PFSK-1 (cell line): ENCODE data around the gene AMIGO2.

ENCODE experiments used
- FOXP2 ChIP-seq: optimal IDR thresholded peaks from 2 replicates; pipeline ENCODE3; 2011; ENCODE audit warnings: borderline replicate concordance, control low read depth, inconsistent platforms; ENCODE audit not compliant: insufficient read depth; ENCODE audit errors: extremely low read length, extremely low read depth
- POLR2AphosphoS5 ChIP-seq: IDR thresholded peaks from 2 replicates; pipeline ENCODE4 v1.6.1; 2012; ENCODE audit warnings: low read depth, mild to moderate bottlenecking, control low read depth, low read length, moderate library complexity
- SIN3A ChIP-seq: IDR thresholded peaks from 2 replicates; pipeline ENCODE4 v1.6.1; 2012; ENCODE audit warnings: mild to moderate bottlenecking, low read length, moderate library complexity, borderline replicate concordance; ENCODE audit not compliant: insufficient read depth
- TAF1 ChIP-seq: IDR thresholded peaks from 2 replicates; pipeline ENCODE4 v1.6.1; 2012; ENCODE audit warnings: low read length, control low read depth, borderline replicate concordance; ENCODE audit not compliant: insufficient read depth
- TF ChIP-seq, protein P1 (sequence below), 2 experiments: IDR thresholded peaks; 2 replicates each; pipeline versions ENCODE4 v1.6.1 to v1.8.0; 2011 to 2012; ENCODE audit warnings: low read depth in 2 of 2, low read length in 2 of 2, control low read depth in 1 of 2, inconsistent platforms in 1 of 2, mild to moderate bottlenecking in 1 of 2, moderate library complexity in 1 of 2; ENCODE audit not compliant: insufficient read depth in 1 of 2

Gene AMIGO2

DNA sequence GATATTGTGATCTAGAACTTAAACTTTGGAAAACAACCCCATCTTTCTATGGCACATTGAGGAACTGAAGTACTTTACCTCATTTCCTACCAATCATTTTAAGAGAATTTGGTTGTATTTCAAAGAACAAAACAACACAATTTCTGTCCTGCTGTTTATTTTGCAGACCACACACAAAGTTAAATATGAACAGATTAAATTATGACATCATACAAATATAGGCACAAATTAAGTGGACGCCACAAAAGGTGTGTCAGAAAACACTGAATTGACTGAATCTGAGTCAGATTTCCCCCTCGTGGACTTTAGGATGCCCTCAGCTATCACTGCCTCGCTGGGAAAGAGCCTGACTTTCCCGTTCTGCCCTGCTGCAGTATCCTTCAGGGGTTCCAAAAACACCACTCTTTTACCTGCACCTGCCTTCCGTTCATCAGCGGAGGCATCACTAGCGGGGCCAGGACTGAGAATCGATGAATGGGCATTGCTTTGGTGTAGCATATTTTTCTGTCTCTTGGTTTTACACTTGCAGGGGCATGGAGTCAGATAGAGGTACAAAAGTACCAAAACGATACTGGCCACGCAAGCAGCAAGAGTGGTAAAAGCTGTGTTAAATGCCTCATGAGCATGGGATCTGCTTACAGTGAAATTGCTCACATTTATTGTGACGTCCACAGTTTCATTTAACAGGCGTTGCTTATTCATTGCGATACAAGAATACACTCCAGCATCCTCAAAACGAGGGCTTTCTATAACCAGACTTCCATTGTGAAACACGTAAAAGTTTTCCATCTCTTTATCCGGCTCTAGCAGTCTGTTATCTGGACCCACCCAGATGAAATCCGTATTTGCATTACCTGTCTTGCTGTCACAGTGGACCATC, 2.3 kb downstream of the AMIGO2 start:
- TF ChIP-seq SIN3A (no peak), TAF1 (no peak), POLR2AphosphoS5 (no peak), FOXP2 (no peak)
- TF ChIP-seq, protein P1, sequence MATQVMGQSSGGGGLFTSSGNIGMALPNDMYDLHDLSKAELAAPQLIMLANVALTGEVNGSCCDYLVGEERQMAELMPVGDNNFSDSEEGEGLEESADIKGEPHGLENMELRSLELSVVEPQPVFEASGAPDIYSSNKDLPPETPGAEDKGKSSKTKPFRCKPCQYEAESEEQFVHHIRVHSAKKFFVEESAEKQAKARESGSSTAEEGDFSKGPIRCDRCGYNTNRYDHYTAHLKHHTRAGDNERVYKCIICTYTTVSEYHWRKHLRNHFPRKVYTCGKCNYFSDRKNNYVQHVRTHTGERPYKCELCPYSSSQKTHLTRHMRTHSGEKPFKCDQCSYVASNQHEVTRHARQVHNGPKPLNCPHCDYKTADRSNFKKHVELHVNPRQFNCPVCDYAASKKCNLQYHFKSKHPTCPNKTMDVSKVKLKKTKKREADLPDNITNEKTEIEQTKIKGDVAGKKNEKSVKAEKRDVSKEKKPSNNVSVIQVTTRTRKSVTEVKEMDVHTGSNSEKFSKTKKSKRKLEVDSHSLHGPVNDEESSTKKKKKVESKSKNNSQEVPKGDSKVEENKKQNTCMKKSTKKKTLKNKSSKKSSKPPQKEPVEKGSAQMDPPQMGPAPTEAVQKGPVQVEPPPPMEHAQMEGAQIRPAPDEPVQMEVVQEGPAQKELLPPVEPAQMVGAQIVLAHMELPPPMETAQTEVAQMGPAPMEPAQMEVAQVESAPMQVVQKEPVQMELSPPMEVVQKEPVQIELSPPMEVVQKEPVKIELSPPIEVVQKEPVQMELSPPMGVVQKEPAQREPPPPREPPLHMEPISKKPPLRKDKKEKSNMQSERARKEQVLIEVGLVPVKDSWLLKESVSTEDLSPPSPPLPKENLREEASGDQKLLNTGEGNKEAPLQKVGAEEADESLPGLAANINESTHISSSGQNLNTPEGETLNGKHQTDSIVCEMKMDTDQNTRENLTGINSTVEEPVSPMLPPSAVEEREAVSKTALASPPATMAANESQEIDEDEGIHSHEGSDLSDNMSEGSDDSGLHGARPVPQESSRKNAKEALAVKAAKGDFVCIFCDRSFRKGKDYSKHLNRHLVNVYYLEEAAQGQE (IDR thresholded peaks at IDR 0.05; ENCODE audit: insufficient read depth in 1 of 2, low read depth in 2 of 2, low read length in 2 of 2) = no peak

- no peak for TF ChIP-seq POLR2AphosphoS5
- TF ChIP-seq, protein P1 (IDR thresholded peaks at IDR 0.05; ENCODE audit: insufficient read depth in 1 of 2, low read depth in 2 of 2, low read length in 2 of 2) = no peak
- no peak for TF ChIP-seq TAF1
- no peak for TF ChIP-seq FOXP2
- no peak for TF ChIP-seq SIN3A
Observed at GRCh38 chr12:47075192-47076084, 4.3 kb downstream of the AMIGO2 start.

DNA sequence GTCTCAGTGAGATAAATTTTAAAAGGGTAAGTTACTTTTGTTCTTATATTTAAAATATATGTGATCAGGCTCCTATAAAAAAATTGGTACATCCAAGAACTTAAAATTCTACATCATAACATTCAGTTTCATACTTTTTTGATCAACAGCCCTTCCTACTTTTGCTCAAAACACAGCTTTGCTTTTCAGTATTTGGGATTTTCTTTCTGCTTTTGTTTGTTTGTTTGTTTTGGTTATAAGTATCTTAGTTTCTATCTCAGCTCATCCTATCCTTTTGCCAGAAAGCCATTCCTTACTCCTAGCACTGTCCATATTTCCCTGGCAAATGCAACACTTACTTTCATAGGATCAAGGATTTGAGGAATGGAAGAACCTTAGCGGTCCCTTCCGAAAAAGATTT, 5.0 kb downstream of the AMIGO2 start:
- TF ChIP-seq FOXP2 = no peak

GRCh38 chr12:47073951-47074350, 5.8 kb downstream of the AMIGO2 start:
- TF ChIP-seq SIN3A = no peak
- TF ChIP-seq, protein P1 (IDR thresholded peaks at IDR 0.05; ENCODE audit: insufficient read depth in 1 of 2, low read depth in 2 of 2, low read length in 2 of 2) = no peak
- no peak for TF ChIP-seq TAF1
- no peak for TF ChIP-seq FOXP2
- TF ChIP-seq POLR2AphosphoS5 = no peak

- TF ChIP-seq SIN3A = no peak
- no peak for TF ChIP-seq FOXP2
Observed at GRCh38 chr12:47071241-47071852, 8.4 kb downstream of the AMIGO2 start.

DNA sequence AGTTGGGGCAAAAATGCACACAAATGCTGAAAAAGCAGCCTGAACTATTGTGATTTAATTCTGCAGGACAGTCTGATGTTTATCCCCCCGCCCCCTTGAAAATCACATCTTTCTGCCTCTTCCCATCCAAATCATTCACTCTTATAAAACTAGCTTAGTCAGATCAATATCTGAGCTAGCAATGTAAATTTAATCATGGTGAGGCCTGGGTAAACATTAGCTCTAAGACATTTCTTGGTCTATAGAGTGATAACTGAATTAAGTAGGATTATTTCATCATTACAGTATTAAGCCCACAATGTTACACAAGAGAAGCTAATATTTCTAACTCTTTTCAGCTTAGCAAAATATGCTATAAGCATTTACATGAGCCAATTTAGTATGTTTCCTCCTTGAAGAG, 9.4 kb downstream of the AMIGO2 start:
- TF ChIP-seq TAF1 = no peak
- TF ChIP-seq, protein P1 (IDR thresholded peaks at IDR 0.05; ENCODE audit: insufficient read depth in 1 of 2, low read depth in 2 of 2, low read length in 2 of 2) = no peak
- TF ChIP-seq POLR2AphosphoS5 = no peak
- TF ChIP-seq FOXP2 = no peak
- no peak for TF ChIP-seq SIN3A
